ENCODE data around the gene CALCR. TPM values are rescaled to one million over a fixed set of nuclear protein-coding genes. Genes with fewer than 3 reads are reported as not detected.
"Not testable (repeated sequence)": the region's sequence is repeated elsewhere in the genome, so short reads cannot be mapped to it uniquely, and the experiment has no call there.

Gene CALCR
- 0.10 and 0.98 TPM in 2 replicates for total RNA-seq (2014; rRNA removed; shearing (Covaris generic))

- DNase-seq (ENCODE audit: low spot score), result no peak
These were observed at the start of gene CALCR for GRCh38 chr7:93574646-93575554. CALCR (minus strand) TSS chr7:93574724; CDS start chr7:93486981, 87,743 bp downstream.

- DNase-seq (ENCODE audit: low spot score), result no peak
These were observed 49.3 kb upstream of the CALCR start for GRCh38 chr7:93623816-93624215.

- peak; percentile 46 for DNase-seq (ENCODE audit: low spot score)
These were observed 47.8 kb upstream of the CALCR start for GRCh38 chr7:93622036-93623033.

GRCh38 chr7:93620864-93621263 is 46.3 kb upstream of the CALCR start:
- no peak for DNase-seq (ENCODE audit: low spot score)

- DNase-seq (ENCODE audit: low spot score), result no peak
These were observed 45.5 kb upstream of the CALCR start for GRCh38 chr7:93620057-93620456.

GRCh38 chr7:93601363-93601762 is 26.8 kb upstream of the CALCR start:
- DNase-seq (ENCODE audit: low spot score), result no peak

GRCh38 chr7:93594250-93594649 is 19.7 kb upstream of the CALCR start:
- no peak for DNase-seq (ENCODE audit: low spot score)

GRCh38 chr7:93592588-93593266 is 18.2 kb upstream of the CALCR start:
- no peak for DNase-seq (ENCODE audit: low spot score)

- not testable (repeated sequence) for DNase-seq (ENCODE audit: low spot score)
These were observed 16.9 kb upstream of the CALCR start for GRCh38 chr7:93591224-93592050.

GRCh38 chr7:93586479-93586865 is 11.9 kb upstream of the CALCR start:
- not testable (repeated sequence) for DNase-seq (ENCODE audit: low spot score)

- DNase-seq (ENCODE audit: low spot score), result not testable (repeated sequence)
These were observed 11.4 kb upstream of the CALCR start for GRCh38 chr7:93585694-93586478.

- no peak for DNase-seq (ENCODE audit: low spot score)
These were observed 4.9 kb upstream of the CALCR start for GRCh38 chr7:93579431-93579830.

GRCh38 chr7:93578762-93579161 is 4.2 kb upstream of the CALCR start:
- no peak for DNase-seq (ENCODE audit: low spot score)

GRCh38 chr7:93575555-93576399 is 1.3 kb upstream of the CALCR start:
- DNase-seq (ENCODE audit: low spot score), result no peak

GRCh38 chr7:93574269-93574645 is 267 bp downstream of the CALCR start:
- no peak for DNase-seq (ENCODE audit: low spot score)

GRCh38 chr7:93569189-93569588 is 5.3 kb downstream of the CALCR start:
- no peak for DNase-seq (ENCODE audit: low spot score)

GRCh38 chr7:93566876-93567275 is 7.6 kb downstream of the CALCR start:
- no peak for DNase-seq (ENCODE audit: low spot score)

GRCh38 chr7:93563584-93563983 is 10.9 kb downstream of the CALCR start:
- DNase-seq (ENCODE audit: low spot score), result no peak

- DNase-seq (ENCODE audit: low spot score), result no peak
These were observed 11.6 kb downstream of the CALCR start for GRCh38 chr7:93562936-93563335.
